GM19452 (cell line): Measurements from ENCODE around the gene ODAD3.
"Not testable (repeated sequence)": the region's sequence is repeated elsewhere in the genome, so short reads cannot be mapped to it uniquely, and the experiment has no call there.

Source experiments
- ATAC-seq: cut with Tn5 transposase; IDR thresholded peaks from one replicate; pipeline ENCODE4 v1.9.1; 2021; ENCODE audit not compliant: unreplicated experiment

Gene ODAD3

DNA sequence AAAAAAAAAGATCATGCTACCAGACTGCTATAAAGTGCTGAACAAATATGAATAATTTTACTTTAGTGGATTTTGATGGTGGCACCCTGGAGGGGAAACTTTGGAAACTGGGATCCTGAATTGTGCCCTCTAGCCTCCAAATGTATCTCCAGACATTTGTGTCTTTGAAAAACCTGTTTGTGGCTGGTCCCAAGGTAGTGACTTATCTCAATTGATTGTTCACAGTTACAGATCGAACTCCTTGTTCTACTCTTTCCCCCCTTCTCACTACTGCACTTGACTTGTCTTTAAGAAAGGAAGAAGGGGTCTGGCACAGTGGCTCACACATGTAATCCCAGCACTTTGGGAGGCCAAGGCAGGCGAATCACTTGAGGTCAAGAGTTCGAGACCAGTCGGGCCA lies 26.3 kb downstream of the ODAD3 start:
- no peak for ATAC-seq

DNA sequence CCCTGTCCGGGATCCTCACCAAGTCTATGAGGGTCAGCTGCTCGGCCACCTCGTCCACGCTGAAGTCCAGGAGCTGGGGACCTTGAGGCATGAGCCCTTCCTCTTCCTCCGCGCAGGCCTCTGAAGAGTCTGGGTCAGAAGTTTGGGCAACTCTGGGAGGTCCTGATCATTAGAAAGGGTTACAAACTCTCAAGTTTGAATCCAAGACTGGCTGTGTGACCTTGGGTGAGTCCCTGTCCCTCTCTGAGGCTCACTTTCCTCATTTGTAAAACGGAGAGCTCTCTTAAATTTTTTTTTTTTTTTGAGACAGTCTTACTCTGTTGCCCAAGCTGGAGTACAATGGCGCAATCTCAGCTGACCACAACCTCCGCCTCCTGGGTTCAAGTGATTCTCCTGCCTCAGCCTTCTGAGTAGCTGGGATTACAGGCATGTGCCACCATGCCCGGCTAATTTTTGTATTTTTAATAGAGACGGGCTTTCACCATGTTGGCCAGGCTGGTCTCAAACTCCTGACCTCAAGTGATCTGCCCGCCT lies 28.2 kb downstream of the ODAD3 start:
- ATAC-seq, result not testable (repeated sequence)

DNA sequence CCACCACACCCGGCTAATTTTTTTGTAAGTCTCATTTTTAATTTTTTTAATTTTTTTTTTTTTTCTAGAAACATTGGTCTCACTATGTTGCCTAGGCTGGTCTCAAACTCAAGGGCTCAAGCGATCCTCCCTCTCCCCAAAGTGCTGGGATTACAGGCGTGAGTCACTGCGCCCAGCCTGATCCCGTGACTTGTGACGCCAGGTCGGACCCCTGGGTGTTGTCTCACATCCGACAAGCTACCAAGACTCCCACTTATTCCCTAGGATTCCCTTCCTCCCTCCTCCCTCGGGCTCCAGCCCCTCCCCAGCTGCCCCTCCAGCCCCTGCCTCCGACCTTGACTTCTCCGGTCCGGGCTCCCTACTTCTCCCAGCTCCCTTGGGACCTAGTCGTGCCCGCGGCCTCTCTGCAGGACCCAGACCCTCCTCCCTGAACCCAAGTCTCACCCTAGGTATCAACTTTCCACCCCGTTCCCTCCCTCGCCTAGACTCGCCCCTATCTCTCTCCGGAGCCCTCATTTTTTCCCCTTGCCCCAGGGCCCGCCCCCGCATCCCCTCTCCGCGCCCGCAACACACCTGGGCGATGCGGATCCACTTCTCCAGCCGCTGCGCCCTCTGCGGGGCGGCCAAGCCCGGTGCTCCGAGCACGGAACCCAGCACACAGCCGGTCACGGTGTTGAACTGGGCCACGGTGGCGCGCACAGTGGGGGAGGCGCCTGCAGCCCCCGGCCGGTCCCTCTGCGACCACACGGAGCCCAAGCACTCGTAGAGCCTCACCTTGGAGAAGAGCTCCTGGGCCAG lies 28.9 kb downstream of the ODAD3 start:
- no peak for ATAC-seq

DNA sequence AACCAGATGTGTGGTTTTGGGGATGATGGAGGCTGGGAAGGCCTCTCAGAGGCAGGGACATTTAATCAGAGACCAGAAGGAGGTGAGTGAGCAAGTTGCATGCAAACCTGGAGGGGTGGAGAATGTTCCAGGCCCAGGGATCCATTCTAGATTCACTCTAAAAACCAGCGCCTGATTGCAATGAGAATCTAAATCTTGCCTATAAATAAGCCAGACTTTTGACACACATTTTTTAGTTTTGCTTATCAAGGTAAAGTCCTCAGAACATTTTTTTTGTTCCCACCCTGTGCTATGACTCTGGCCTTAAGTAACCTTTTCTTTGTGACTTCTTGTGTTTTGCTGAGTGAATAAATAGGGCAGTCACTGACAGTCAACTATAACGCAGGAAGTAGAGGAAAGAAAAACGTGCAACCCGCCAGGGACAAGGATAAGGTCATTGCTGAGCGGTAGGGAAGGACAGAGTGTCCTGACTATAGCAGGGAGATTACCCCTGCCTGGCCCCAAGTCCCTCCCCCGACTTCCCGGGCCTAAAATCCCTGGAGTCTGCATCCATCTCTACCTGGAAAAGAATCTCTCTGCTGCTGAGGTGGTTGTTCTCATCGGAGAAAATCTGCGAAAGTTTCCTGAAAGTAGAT lies 30.2 kb downstream of the ODAD3 start:
- no peak for ATAC-seq

DNA sequence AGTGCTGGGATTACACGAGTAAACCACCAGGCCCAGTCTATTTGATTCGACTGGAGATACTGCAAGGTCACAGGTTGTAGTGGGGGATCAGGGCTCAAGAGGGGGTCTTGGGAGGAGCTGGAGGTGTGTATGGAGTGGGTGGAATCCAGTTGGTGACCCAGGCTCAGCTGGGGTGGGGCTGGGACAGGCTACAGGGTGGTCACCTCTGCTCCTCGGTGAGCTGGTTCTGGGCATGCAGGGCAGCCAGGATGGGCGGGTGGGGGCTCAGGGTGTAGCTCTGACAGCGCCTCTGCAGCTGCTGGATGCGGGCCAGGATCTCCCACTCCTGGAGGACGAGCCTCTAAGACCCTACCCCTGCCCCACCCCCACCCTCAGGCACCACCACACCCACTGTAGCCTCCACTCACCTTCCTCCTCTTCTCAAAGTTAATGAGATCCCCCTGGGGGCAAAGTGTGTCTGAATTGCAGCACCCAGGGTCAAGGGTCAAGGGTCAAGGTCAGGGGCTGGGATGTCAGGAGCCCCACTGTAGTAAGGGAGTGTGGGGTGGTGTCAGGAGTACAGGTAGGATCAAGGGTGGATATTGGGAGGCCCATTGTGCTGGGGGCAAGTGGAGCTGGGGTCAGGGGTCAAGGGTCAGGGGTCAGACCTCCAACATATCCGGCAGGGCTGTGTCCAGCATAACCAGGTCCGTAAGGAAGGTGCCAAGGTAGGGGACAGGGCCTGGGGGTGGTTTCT lies 32.9 kb downstream of the ODAD3 start:
- ATAC-seq, result no peak

DNA sequence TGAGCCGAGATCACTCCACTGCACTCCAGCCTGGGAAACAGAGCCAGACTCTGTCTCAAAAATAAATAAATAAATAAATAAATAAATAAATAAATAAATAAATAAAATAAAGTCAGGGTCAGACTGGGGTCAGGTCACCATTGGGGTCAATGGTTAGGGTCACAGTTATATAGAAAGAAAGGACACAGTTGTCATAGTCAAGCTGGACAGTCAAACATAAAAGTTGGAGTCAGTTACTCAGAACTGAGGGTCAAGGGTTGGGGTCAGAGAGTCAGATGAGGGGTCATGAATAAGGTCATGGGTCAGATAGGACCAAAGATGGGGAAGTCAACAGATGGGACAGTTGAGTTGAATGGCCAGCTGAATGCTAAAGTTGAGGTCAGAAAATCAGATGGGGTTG lies 34.1 kb downstream of the ODAD3 start:
- ATAC-seq, result no peak

DNA sequence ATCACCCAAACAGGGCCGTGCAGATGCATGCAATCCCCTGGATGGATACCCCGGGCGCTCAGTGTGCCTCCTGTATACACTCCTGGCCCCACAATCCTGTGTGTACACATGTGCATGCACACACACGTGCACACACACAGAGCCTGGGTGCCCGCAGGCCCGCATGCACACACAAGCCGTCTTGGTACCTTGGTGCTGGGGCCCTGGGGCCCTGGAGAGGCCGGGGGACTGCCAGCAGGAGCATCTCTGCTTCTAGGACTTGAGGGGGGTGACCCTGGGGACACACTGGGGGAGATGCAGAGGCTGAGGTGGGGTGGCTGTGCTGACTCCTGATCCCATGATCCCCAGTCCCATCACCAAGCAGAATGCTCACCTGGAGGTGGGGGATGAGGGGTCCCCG lies 35.3 kb downstream of the ODAD3 start:
- ATAC-seq, result no peak

DNA sequence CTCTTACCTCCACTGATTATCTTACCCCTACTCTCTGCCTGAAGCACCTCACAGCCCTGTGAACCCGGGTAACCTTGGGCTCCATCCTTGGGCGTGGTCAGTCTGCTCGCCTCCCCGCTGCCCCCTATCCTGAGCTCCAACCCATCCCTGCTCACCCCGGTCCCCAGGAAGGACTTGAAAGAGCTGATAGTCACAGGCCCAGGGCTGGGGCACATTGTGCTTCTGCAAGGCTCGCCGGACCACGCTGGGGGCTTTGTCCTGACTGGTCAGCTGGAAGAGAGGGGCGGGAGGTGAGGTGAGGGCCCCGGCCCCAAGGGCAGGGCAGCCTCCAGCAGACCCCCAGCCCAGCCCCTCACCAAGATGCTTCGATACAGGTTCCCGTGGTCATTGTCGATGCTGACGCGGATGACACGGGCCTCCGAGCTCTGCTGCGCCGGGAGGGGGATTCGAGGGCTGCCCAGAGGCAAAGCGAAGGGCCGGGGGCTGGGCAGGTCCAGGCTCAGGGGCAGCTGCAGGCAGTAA lies 37.8 kb downstream of the ODAD3 start:
- no peak for ATAC-seq

DNA sequence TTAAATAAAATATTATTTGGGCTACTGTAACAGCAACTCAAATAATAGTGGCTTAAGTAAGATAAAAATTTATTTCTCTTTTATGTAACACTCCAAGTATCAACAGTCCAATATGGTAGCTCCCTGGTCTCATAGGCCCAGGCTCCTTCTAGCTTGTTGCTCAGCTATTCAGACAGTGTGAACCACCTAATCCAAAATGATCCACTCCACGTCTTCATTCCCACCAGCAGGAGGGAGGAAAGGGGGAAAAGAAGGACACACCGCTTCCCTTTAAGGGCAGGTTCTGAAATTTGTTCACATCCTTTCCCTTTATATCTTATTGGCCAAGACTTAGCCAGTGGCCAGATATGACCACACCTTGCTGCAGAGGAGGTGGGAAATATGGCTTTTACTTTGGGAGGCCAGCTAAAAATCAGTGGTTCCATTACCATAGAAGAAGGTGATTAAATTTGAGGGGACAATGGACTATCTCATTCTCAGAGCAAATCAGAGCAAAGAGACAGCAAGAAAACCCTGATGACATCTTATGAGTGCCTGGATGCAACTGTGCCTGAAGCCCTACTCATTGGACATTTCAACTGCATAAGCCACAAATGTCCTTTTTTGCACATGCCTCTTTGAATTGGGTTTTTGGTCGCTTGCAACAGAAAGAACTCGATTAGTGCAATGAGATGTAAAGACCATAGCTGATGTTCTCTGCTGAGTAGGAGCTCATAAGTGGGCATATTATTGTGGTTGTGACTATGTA lies 43.8 kb downstream of the ODAD3 start:
- no peak for ATAC-seq

DNA sequence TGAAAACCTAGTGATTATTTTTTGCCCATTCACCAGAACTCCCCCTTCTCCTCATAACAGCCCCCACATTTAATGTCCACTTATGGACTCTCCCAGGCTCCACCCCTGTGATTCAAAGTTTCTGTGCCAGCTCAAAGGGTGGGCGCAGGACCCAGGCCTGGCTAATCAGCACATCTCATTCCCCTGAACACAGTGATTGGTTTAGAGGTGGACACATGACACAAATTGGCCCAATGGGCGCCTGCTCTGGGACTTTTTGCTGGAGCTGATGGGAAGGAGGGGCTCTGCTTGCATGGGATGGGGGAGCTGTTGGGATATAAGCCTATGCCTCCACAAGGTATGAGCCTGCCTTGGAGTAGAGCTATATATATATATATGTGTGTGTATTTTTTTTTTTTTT lies 44.6 kb downstream of the ODAD3 start:
- ATAC-seq, result no peak

DNA sequence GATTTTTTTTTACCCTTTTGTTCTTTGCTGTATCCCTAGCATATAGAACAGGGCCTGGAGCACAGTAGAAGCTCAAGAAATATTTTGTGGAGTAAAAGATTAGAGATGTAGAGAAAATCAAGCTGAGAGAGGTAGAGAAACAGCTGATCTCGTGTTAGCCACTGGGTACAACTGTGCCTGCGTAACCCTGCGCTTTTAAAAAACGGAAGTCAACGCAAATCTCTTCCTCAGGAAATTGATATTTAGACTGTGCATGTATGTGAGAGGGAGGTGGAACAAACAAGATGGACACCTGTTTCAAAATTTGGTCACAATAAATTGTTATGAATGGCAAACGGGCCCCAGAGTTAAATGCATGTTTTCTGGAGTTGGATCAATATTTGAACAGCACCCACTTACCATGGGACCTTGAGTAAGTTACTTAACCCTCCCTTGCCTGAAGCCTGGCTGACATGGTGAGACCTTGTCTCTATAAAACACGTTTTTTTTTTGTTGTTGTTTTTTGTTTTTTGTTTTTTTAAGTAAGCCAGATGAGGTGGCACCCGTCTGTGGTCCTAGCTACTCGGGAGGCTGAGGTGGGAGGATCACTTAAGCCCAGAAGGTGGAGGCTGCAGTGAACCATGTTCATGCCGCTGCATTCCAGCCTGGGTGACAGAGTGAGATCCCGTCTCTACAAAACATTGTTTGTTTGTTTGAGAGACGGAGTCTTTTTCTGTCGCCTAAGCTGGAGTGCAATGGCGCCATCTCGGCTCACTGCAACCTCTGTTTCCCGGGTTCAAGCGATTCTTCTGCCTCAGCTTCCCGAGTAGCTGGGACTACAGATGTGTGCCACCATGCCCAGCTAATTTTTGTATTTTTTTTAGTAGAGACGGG lies 47.5 kb downstream of the ODAD3 start:
- ATAC-seq, result no peak

DNA sequence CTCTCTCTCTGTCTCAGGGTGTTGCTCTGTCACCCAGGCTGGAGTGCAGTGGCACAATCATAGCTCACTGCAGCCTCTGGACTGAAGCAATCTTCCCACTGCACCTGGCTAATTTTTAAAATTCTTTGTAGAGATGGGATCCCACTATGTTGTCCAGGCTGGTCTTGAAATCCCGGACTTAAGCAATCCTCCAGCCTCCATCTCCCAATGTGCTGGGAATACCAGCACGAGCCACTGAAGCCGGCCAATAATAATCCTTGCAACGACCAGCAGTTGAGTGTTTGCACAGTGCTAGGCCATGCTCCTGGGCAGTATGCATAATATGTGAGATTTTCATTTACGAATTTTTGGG lies 50.2 kb downstream of the ODAD3 start:
- no peak for ATAC-seq

DNA sequence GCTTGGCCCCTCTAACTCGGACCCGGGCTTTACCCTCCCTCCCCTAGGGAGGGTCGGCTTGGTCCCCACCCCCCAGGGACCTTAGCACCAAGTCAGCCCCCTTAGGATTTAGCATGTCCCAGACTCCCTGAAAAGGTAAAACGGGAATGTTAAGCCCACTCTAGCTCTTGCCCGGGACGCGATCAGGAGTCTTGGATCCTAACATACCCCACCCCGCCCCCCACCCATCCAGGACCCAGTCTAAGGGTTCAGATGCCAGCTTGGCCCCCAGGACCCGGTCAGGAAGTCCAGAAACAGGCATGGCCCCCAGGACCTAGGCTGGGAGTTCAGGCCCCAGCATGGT lies 51.2 kb downstream of the ODAD3 start:
- ATAC-seq, result no peak

DNA sequence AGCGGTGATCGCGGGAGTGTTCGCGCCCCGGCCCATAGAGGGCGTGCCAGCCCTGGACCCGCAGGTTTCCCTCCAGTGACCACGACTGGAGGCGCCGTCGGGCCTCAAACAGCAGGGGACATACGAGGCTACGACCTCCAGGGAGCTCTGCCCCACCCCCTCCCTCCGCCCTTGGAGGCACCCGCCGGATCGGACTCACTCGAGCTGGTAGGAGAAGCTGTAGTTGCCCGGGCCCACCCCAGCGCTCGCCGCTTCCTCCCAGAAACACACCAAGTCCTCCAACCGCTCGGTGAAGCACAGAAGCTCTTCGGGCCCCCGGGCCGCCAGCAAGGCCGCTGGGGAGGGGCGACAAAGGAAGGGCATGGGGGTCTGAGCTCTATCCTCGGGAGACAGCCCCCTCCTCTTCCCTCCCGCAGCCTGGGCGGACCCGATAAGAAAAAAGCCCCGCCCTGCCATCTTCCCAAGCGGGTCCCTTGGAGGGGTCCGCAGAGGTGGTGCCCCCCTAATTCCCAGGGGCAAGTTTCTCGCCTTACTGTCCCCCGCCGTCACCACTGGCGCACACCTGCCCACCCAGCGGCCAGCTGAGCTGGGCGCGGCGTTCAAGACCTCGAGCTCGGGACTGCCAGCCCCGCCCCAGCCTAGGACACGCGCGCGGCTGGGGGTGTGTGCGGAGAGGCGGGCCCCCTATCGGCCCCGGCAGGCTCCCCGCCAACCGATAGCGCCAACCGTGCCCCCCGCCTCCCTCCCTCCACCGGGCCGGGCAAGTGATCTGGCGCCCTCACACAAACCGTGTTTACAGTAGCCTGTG lies 51.8 kb downstream of the ODAD3 start:
- no peak for ATAC-seq

DNA sequence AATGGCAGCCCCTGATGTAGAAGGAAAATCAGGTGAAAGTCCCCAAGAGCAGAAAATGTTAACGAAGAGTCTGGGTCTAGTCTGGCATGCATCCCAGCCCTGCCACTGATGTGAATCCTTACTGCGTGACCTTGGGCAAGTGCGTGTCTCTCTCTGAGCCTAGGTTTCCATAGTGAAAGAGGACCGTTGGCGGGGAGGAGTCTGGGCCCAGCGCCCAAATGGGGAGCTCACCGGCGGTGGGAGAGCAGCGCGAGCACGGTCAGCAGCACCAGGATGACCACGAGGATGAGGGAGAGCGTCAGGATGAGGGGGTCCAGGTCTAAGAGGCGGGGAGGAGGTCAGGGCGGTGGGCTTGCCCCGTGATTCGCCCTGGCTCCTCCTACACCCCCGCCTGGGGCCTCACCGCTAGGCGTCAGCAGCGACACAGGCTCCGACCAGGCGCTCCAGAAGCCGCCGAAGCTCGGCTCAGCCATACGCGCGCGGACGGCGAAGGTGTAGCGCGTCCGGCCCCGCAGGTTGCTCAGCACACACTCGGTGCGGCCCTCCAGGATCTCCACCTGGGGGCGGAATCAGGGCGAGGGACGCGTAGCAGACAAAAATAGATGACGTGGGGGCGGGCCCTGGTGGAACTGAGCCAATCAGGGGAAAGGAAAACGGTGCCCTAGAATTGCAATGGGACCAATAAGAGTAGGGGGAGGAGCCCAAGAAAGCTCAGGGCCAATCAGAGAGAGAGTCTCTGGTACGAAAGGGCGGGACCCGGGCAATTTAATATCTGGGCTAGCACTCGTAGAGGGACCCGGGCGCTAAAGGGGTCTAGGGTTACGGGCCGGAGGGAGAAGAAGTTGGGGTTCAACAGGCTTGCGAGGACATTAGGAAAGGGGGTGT lies 54.0 kb downstream of the ODAD3 start:
- ATAC-seq, result peak; percentile 76

DNA sequence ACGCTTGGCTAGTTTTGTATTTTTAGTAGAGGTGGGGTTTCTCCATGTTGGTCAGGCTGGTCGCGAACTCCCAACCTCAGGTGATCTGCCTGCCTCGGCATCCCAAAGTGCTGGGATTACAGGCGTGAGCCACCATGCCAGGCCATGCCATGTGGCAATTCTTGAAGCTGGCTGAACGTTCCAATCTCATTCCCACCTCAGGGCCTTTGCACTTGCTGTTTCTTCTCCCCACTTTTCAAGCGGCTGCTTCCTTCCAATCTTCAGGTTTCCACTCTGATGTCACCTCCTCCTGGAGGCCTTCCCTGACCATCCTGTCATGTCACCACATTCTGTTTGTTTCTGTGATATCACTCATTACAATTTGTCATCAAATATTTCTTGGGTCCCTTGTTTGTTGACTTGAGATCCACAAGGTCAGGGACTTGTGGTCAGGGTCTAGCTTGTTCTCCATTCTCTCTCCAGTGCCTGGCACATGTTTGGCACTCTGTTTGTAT lies 55.0 kb downstream of the ODAD3 start:
- no peak for ATAC-seq

DNA sequence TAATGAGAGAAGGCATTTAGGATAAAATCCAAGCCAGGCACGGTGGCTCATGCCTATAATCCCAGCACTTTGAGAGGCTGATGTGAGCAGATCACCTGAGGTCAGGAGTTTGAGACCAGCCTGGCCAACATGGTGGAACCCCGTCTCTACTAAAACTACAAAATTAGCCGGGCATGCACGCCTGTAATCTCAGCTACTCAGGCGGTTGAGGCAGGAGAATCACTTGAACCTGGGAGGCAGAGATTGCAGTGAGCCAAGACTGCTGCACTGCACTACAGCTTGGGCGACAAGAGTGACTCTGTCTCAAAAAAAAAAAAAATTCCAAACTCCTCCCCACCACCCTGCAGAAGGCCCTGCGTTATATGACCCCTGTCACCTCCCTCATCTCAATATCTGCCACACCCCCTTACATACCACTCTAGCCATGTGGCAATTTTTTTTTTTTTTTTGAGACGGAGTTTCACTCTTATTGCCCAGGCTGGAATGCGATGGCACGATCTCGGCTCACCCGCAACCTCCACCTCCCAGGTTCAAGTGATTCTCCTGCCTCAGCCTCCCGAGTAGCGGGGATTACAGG lies 55.6 kb downstream of the ODAD3 start:
- ATAC-seq, result not testable (repeated sequence)
